H1 (cell line): ENCODE data around the gene GLUD1. TPM values are rescaled to one million over a fixed set of nuclear protein-coding genes. Genes with fewer than 3 reads are reported as not detected.

Experiments
- CTCF ChIA-PET: fragments of 300-600 bp; sonication (Branson Sonifier 250); formaldehyde crosslinking; loops from one replicate; lab custom pipeline; 2021; ENCODE audit not compliant: partially characterized antibody; lab: Charles Lee
- POLR2A ChIA-PET: fragments of 300-600 bp; sonication (Branson Sonifier 250); formaldehyde crosslinking; loops from one replicate; lab custom pipeline; 2021; ENCODE audit warnings: inconsistent platforms; ENCODE audit not compliant: partially characterized antibody; lab: Charles Lee
- DNase-seq, 2 experiments: peaks; one replicate each; pipeline versions ENCODE4 v3.0.0 to v3.0.0-alpha.2; 2010 to 2022; ENCODE audit warnings: low spot score in 2 of 2, low read depth in 1 of 2, mixed read lengths in 1 of 2
- FAIRE-seq: peaks from 2 replicates; lab custom pipeline; 2011; peaks lifted over from hg19 to GRCh38; lab: Jason Lieb, UNC
- H2AFZ ChIP-seq: 2 replicates; pipeline ENCODE4 v1.8.1; 2012; ENCODE audit warnings: low read length, inconsistent platforms
- H2AK5ac ChIP-seq: 2 replicates; pipeline ENCODE4 v1.6.1; 2013; ENCODE audit warnings: low read depth, low read length
- H2BK120ac ChIP-seq: replicated peaks from 2 replicates; pipeline ENCODE3; 2013; ENCODE audit warnings: low read depth, low read length, inconsistent platforms
- H2BK12ac ChIP-seq: 2 replicates; pipeline ENCODE4 v1.6.1; 2013; ENCODE audit warnings: low read depth, low read length
- H2BK15ac ChIP-seq: 2 replicates; pipeline ENCODE4 v1.6.1; 2013; ENCODE audit warnings: low read length
- H2BK20ac ChIP-seq: 2 replicates; pipeline ENCODE4 v1.6.1; 2013; ENCODE audit warnings: low read length
- H2BK5ac ChIP-seq: 2 replicates; pipeline ENCODE4 v1.6.1; 2013; ENCODE audit warnings: low read depth, low read length
- H3K14ac ChIP-seq: 2 replicates; pipeline ENCODE4 v1.6.1; 2013; ENCODE audit warnings: inconsistent platforms; ENCODE audit not compliant: insufficient read length
- H3K18ac ChIP-seq: 2 replicates; pipeline ENCODE4 v1.6.1; 2013; ENCODE audit warnings: low read length; ENCODE audit errors: extremely low read depth
- H3K23ac ChIP-seq: 2 replicates; pipeline ENCODE4 v1.6.1; 2013; ENCODE audit warnings: inconsistent platforms; ENCODE audit not compliant: insufficient read length
- H3K23me2 ChIP-seq: 2 replicates; pipeline ENCODE4 v1.6.1; 2013; ENCODE audit warnings: low read depth, low read length
- H3K27ac ChIP-seq: 2 replicates; pipeline ENCODE4 v1.6.1; 2011; ENCODE audit warnings: low read depth, low read length, inconsistent platforms
- H3K27me3 ChIP-seq, 4 experiments: replicated peaks in 1 of 4; 1 replicate in 1 of 4; 2 replicates in 3 of 4; pipeline versions ENCODE4 v1.6.1 to v1.8.1; 2011 to 2013; ENCODE audit warnings: low read length in 3 of 4, mild to moderate bottlenecking in 3 of 4, inconsistent platforms in 2 of 4, mixed read lengths in 2 of 4, moderate library complexity in 1 of 4; ENCODE audit not compliant: control insufficient read depth in 3 of 4, insufficient read depth in 3 of 4; ENCODE audit errors: extremely low read depth in 1 of 4
- H3K36me3 ChIP-seq, 4 experiments: 2 replicates each; pipeline versions ENCODE4 v1.6.1 to v1.8.1; 2011 to 2013; ENCODE audit warnings: mild to moderate bottlenecking in 4 of 4, low read length in 3 of 4, moderate library complexity in 2 of 4, control low read depth in 1 of 4, inconsistent platforms in 1 of 4; ENCODE audit not compliant: insufficient read depth in 4 of 4, control insufficient read depth in 2 of 4
- H3K4ac ChIP-seq: replicated peaks from 2 replicates; pipeline ENCODE3; 2013; ENCODE audit warnings: low read length, low read depth, mixed read lengths, inconsistent platforms; ENCODE audit not compliant: insufficient read length
- H3K4me1 ChIP-seq, 4 experiments: replicated peaks in 1 of 4; 1 replicate in 1 of 4; 2 replicates in 3 of 4; pipeline versions ENCODE4 v1.6.1 to v1.8.1; 2011 to 2013; ENCODE audit warnings: low read length in 3 of 4, inconsistent platforms in 2 of 4, mixed read lengths in 1 of 4; ENCODE audit not compliant: insufficient read depth in 4 of 4, control insufficient read depth in 3 of 4
- H3K4me2 ChIP-seq, 2 experiments: 2 replicates each; pipeline versions ENCODE4 v1.6.1 to v1.8.1; 2011 to 2013; ENCODE audit warnings: low read depth in 2 of 2, low read length in 2 of 2, control low read depth in 1 of 2, inconsistent platforms in 1 of 2, mild to moderate bottlenecking in 1 of 2; ENCODE audit not compliant: insufficient read depth in 1 of 2
- H3K4me3 ChIP-seq, 4 experiments: fragments of 200-600, 300-600 bp in 1 of 4; sonication (generic), shearing (Covaris generic), sonication (Bioruptor Twin) in 1 of 4; 2 replicates each; pipeline versions ENCODE4 v1.5.1 to v1.8.1; 2011 to 2016; ENCODE audit warnings: low read length in 4 of 4, low read depth in 3 of 4, control low read depth in 2 of 4, inconsistent platforms in 2 of 4, mild to moderate bottlenecking in 2 of 4, mixed read lengths in 1 of 4, moderate library complexity in 1 of 4; ENCODE audit not compliant: insufficient read depth in 2 of 4; ENCODE audit errors: extremely low read depth in 1 of 4
- H3K56ac ChIP-seq: replicated peaks from 2 replicates; pipeline ENCODE3; 2013; ENCODE audit warnings: low read depth, mild to moderate bottlenecking, mixed read lengths, low read length, inconsistent platforms; ENCODE audit not compliant: insufficient read length
- H3K79me1 ChIP-seq: 2 replicates; pipeline ENCODE4 v1.6.1; 2013; ENCODE audit warnings: low read depth, low read length, control low read depth
- H3K79me2 ChIP-seq, 2 experiments: 2 replicates each; pipeline versions ENCODE4 v1.6.1 to v1.8.1; 2012 to 2013; ENCODE audit warnings: low read length in 2 of 2, mild to moderate bottlenecking in 2 of 2, inconsistent platforms in 1 of 2; ENCODE audit not compliant: insufficient read depth in 2 of 2, control insufficient read depth in 1 of 2
- H3K9ac ChIP-seq, 4 experiments: replicated peaks in 1 of 4; 1 replicate in 1 of 4; 2 replicates in 3 of 4; pipeline versions ENCODE4 v1.6.1 to v1.8.1; 2011 to 2013; ENCODE audit warnings: low read depth in 3 of 4, low read length in 3 of 4, control low read depth in 2 of 4, mild to moderate bottlenecking in 2 of 4, moderate library complexity in 2 of 4, inconsistent platforms in 1 of 4; ENCODE audit errors: extremely low read depth in 1 of 4
- H3K9me3 ChIP-seq, 2 experiments: 2 replicates each; pipeline versions ENCODE4 v1.6.1 to v1.8.1; 2012 to 2013; ENCODE audit warnings: mild to moderate bottlenecking in 2 of 2, moderate library complexity in 2 of 2, control low read depth in 1 of 2, inconsistent platforms in 1 of 2, low read depth in 1 of 2, low read length in 1 of 2, mixed read lengths in 1 of 2; ENCODE audit not compliant: insufficient read depth in 2 of 2
- H4K20me1 ChIP-seq, 2 experiments: replicated peaks in 1 of 2; 2 replicates each; pipeline versions ENCODE3 to v1.8.1; 2011 to 2013; ENCODE audit warnings: inconsistent platforms in 2 of 2, low read length in 2 of 2, mild to moderate bottlenecking in 1 of 2; ENCODE audit not compliant: insufficient read depth in 2 of 2, control insufficient read depth in 1 of 2
- H4K5ac ChIP-seq: 2 replicates; pipeline ENCODE4 v1.6.1; 2013; ENCODE audit warnings: low read length, low read depth, mixed read lengths, inconsistent platforms; ENCODE audit not compliant: insufficient read length
- H4K8ac ChIP-seq: 2 replicates; pipeline ENCODE4 v1.8.0; 2013; ENCODE audit warnings: mild to moderate bottlenecking, moderate library complexity, low read length, inconsistent platforms; ENCODE audit not compliant: insufficient read depth; ENCODE audit errors: extremely low read depth
- H4K91ac ChIP-seq: replicated peaks from 2 replicates; pipeline ENCODE3; 2013; ENCODE audit warnings: low read length, mixed read lengths, inconsistent platforms; ENCODE audit not compliant: insufficient read length
- ASH2L ChIP-seq: fragments of 200-600, 300-600 bp; sonication (generic); IDR thresholded peaks from one replicate; pipeline ENCODE4 v1.7.1; 2017; ENCODE audit warnings: low read length
- CHD1 ChIP-seq: IDR thresholded peaks from 2 replicates; pipeline ENCODE4 v1.6.1; 2012; ENCODE audit warnings: low read depth, low read length, improper control_type of control experiment
- EP300 ChIP-seq, 2 experiments: IDR thresholded peaks; 1 replicate in 1 of 2; 2 replicates in 1 of 2; pipeline ENCODE4 v1.6.1; 2011 to 2012; ENCODE audit warnings: low read depth in 2 of 2, low read length in 2 of 2, mild to moderate bottlenecking in 2 of 2, borderline replicate concordance in 1 of 2, inconsistent platforms in 1 of 2, moderate library complexity in 1 of 2
- KDM1A ChIP-seq: fragments of 200-600, 300-600 bp; sonication (generic); IDR thresholded peaks from 2 replicates; pipeline ENCODE4 v1.7.1; 2016; ENCODE audit warnings: mild to moderate bottlenecking, low read length, borderline replicate concordance
- RFX5 ChIP-seq: IDR thresholded peaks from 2 replicates; pipeline ENCODE4 v1.6.1; 2011; ENCODE audit warnings: low read depth, low read length, improper control_type of control experiment, borderline replicate concordance
- SIN3A ChIP-seq, 2 experiments: IDR thresholded peaks in 1 of 2; conservative IDR thresholded peaks in 1 of 2; 2 replicates each; pipeline ENCODE4 v1.6.1; 2011 to 2012; ENCODE audit warnings: low read length in 2 of 2, improper control_type of control experiment in 1 of 2, low read depth in 1 of 2, mild to moderate bottlenecking in 1 of 2
- SRF ChIP-seq: IDR thresholded peaks from 2 replicates; pipeline ENCODE4 v1.6.1; 2011; ENCODE audit warnings: mild to moderate bottlenecking, low read depth, low read length, moderate library complexity
- TAF7 ChIP-seq: optimal IDR thresholded peaks from 2 replicates; pipeline ENCODE3; 2011; ENCODE audit warnings: low read depth, mild to moderate bottlenecking, inconsistent platforms, low read length, moderate library complexity, borderline replicate concordance
- WGBS, 2 experiments: shearing (Covaris generic) in 1 of 2; methylation state at CpG; one replicate each; pipeline versions ENCODE4 v1.1.6 to v1.1.7; 2013 to 2015; ENCODE audit warnings: low lambda C conversion rate in 2 of 2, mixed read lengths in 2 of 2, inconsistent platforms in 1 of 2, low coverage in 1 of 2, missing lambda C conversion rate in 1 of 2; ENCODE audit not compliant: insufficient replicate concordance in 2 of 2, insufficient coverage in 1 of 2, insufficient read length in 1 of 2; ENCODE audit errors: extremely low coverage in 1 of 2, missing lambda C conversion rate in 1 of 2; 5-methylcytosine and 5-hydroxymethylcytosine counted together
- polyA plus RNA-seq, 7 experiments: library from polyadenylated mRNA; depleted of rRNA in 3 of 7; stranded (reverse) in 5 of 7; unstranded in 2 of 7; fragments of >200 nt in 5 of 7; fragments of 200-250 nt in 2 of 7; gene quantifications; 1 replicate in 5 of 7; 2 replicates in 1 of 7; 4 replicates in 1 of 7; pipeline versions ENCODE4 v1.2.1 to v1.2.3, GENCODE V29; 2011 to 2013; ENCODE audit warnings: missing spikeins in 2 of 7, mixed read lengths in 2 of 7
- total RNA-seq: library from RNA; stranded (reverse); fragmentation: NEBNext Ultra II Directional; extraction: Animal tissue kit (Norgen Biotek cat#: 25700); gene quantifications from 2 replicates; pipeline ENCODE4 v1.2.1, GENCODE V29; 2021
- TF ChIP-seq, protein P1 (sequence below): IDR thresholded peaks from 2 replicates; pipeline ENCODE4 v1.6.1; 2012; ENCODE audit warnings: low read length, inconsistent platforms

GLUD1 gene
- total and polyA plus RNA-seq, 2 of the 8 experiments (the other 6 are each of a cell fraction or from before 2014, with no cell fraction given): 41.0 to 96.2 TPM

DNA sequence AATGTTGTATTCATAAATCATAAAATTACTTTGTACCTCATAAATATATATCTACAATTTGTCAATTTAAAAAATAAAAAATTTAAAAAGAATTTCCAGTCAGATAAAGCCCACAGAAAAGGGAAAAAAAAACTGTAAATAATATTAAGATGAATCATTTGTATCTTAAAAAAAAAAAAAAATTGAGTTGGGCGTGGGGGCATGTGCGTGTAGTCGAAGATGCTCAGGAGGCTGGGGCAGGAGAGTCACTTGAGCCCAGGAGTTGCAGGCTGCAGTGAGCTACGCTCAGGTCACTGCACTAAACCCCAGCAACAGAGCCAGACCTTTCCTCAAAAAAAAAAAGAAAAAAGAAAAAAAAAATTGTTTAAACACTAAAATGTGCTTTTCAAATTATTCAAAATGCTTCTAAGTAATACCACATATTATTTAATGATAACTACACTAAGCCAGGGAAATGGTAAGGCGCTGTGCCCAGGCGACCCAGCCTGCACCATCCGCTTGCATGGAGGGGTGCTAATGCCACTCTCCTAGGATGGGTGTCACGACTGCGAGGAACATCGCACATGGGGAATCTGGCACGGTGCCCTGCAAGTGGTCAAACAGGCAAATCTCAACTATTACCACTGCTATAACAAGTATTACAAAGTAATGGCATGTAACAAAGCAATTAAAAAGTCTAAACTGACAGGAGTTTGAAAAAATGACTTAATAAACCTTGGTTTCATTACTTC, 15.4 kb downstream of the GLUD1 start:
- Histone ChIP-seq H3K36me3 (peaks cover 0 to 7% (median 3%) of the 10 kb centered on the region in 4 experiments; a peak in 3 of 8 replicates), H3K14ac (no peak overlapping the region), H2BK120ac (no peak overlapping the region), H3K4me3 (no peak overlapping the region), H3K4me1 (no peaks in the 10 kb centered on the region), H3K23ac (no peak overlapping the region), H4K91ac (no peak overlapping the region), H3K79me1 (peaks cover 2% of the 10 kb centered on the region), H3K9ac (no peak overlapping the region), H3K4ac (no peak overlapping the region), H4K20me1 (peaks cover 0 to 3% of the 10 kb centered on the region in 2 experiments), H2AK5ac (no peak overlapping the region), H2BK5ac (no peak overlapping the region), H4K8ac (no peak overlapping the region), H4K5ac (no peak overlapping the region), H2BK15ac (no peak overlapping the region), H2BK12ac (no peak overlapping the region), H3K23me2 (no peaks in the 10 kb centered on the region), H2BK20ac (no peak overlapping the region), H3K56ac (no peak overlapping the region), H3K4me2 (no peak overlapping the region), H3K18ac (no peak overlapping the region), H2AFZ (no peak overlapping the region), H3K9me3 (peaks cover 0 to 15% of the 10 kb centered on the region in 2 experiments; a peak in 1 of 4 replicates), H3K27ac (no peak overlapping the region), H3K27me3 (no peaks in the 10 kb centered on the region), H3K79me2 (peaks cover 0 to 15% of the 10 kb centered on the region in 2 experiments; a peak in 2 of 4 replicates)
- 87% methylated on average over 11 of the region's 11 CpGs; no CpG with 5 or more reads in 1 of the 2 experiments for WGBS, 2 experiments
- no peak for DNase-seq
- CTCF ChIA-PET: no interaction called here
- POLR2A ChIA-PET: no interaction called here
- no peak for FAIRE-seq
- TF ChIP-seq SRF (no peak), SIN3A (conservative IDR thresholded peaks at IDR 0.05 in 1 of 2, IDR thresholded peaks at IDR 0.05 in 1 of 2; ENCODE audit: low read depth in 1 of 2, low read length in 2 of 2) (no peak), ASH2L (no peak), EP300 (IDR thresholded peaks at IDR 0.05; ENCODE audit: borderline replicate concordance in 1 of 2, low read depth in 2 of 2, low read length in 2 of 2) (no peak), KDM1A (no peak), CHD1 (no peak), RFX5 (no peak), TAF7 (no peak)
- TF ChIP-seq, protein P1, sequence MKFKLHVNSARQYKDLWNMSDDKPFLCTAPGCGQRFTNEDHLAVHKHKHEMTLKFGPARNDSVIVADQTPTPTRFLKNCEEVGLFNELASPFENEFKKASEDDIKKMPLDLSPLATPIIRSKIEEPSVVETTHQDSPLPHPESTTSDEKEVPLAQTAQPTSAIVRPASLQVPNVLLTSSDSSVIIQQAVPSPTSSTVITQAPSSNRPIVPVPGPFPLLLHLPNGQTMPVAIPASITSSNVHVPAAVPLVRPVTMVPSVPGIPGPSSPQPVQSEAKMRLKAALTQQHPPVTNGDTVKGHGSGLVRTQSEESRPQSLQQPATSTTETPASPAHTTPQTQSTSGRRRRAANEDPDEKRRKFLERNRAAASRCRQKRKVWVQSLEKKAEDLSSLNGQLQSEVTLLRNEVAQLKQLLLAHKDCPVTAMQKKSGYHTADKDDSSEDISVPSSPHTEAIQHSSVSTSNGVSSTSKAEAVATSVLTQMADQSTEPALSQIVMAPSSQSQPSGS: no peak
